ENCODE results near the gene ADAT3. TPM values are rescaled to one million over a fixed set of nuclear protein-coding genes. Genes with fewer than 3 reads are reported as not detected.

ADAT3 gene
- total RNA-seq, 1 experiment from 2014 or later: 12.6 TPM

- H3K36me3 ChIP-seq (ENCODE audit: control insufficient read depth, insufficient read depth, low read length): no peaks in the 10 kb centered on the region; the same call in 1 of the 2 replicates
These were observed 40.7 kb downstream of the ADAT3 start for GRCh38 chr19:1945899-1946298.

GRCh38 chr19:1947651-1948209, 42.5 kb downstream of the ADAT3 start:
- Mint-ChIP-seq H3K36me3 (ENCODE audit: insufficient read depth, unreplicated experiment) (peaks cover 21% of the 10 kb centered on the region), H3K9me3 (ENCODE audit: unreplicated experiment) (no peaks in the 10 kb centered on the region), H3K27me3 (ENCODE audit: insufficient read depth, unreplicated experiment) (no peaks in the 10 kb centered on the region), H3K4me1 (ENCODE audit: low read depth, unreplicated experiment) (no peaks in the 10 kb centered on the region), H3K27ac (ENCODE audit: unreplicated experiment) (no peak overlapping the region), H3K4me3 (ENCODE audit: unreplicated experiment) (no peak overlapping the region)
- Histone ChIP-seq H3K27me3 (replicated peaks; ENCODE audit: control insufficient read depth, insufficient read depth, low read length) (no peaks in the 10 kb centered on the region), H3K36me3 (ENCODE audit: control insufficient read depth, insufficient read depth, low read length) (no peaks in the 10 kb centered on the region; the same call in 1 of the 2 replicates), H3K4me3 (ENCODE audit: low read depth, low read length) (no peak overlapping the region), H3K9me3 (no peaks in the 10 kb centered on the region), H3K4me1 (no peaks in the 10 kb centered on the region)
- ChIA-PET CTCF (no interaction called here), POLR2A (no interaction called here)
- BruUV-seq (replicated peaks): no TSS peak
- DNase-seq: no peak
- intact Hi-C loops (cut with micrococcal nuclease; ENCODE audit: unreplicated experiment): no loop called here
- no peak for TF ChIP-seq CTCF (IDR thresholded peaks at IDR 0.05; ENCODE audit: insufficient read depth in 1 of 2, low read depth in 1 of 2, low read length in 1 of 2, severe bottlenecking in 1 of 2, unreplicated experiment in 1 of 2)

More at GRCh38 chr19:1945899-1946298, 40.7 kb downstream of the ADAT3 start:
- CTCF ChIA-PET: interaction anchor here (0.7 to 1.0 kb wide), 3 partner anchors 18 to 452 kb away, joined by 3 to 5 read pairs (median 3); no protein-coding TSS in a partner anchor
- TF ChIP-seq CTCF (IDR thresholded peaks at IDR 0.05; ENCODE audit: insufficient read depth in 1 of 2, low read depth in 1 of 2, low read length in 1 of 2, severe bottlenecking in 1 of 2, unreplicated experiment in 1 of 2): peak; percentile 47 to 58
- no peak overlapping the region for H3K4me3 Mint-ChIP-seq (ENCODE audit: unreplicated experiment)
- no TSS peak for BruUV-seq (replicated peaks)
- H3K4me1 Mint-ChIP-seq (ENCODE audit: low read depth, unreplicated experiment): no peaks in the 10 kb centered on the region
- peaks cover 16% of the 10 kb centered on the region for H3K36me3 Mint-ChIP-seq (ENCODE audit: insufficient read depth, unreplicated experiment)
- intact Hi-C loops (cut with micrococcal nuclease; ENCODE audit: unreplicated experiment): no loop called here
- H3K27me3 ChIP-seq (replicated peaks; ENCODE audit: control insufficient read depth, insufficient read depth, low read length): no peaks in the 10 kb centered on the region
- H3K9me3 Mint-ChIP-seq (ENCODE audit: unreplicated experiment): no peaks in the 10 kb centered on the region
- H3K27me3 Mint-ChIP-seq (ENCODE audit: insufficient read depth, unreplicated experiment): no peaks in the 10 kb centered on the region
- no peaks in the 10 kb centered on the region for H3K9me3 ChIP-seq
- no peak overlapping the region for H3K4me3 ChIP-seq (ENCODE audit: low read depth, low read length)
- DNase-seq: peak; percentile 53 to 62
- H3K4me1 ChIP-seq: no peaks in the 10 kb centered on the region
- POLR2A ChIA-PET: no interaction called here
- H3K27ac Mint-ChIP-seq (ENCODE audit: unreplicated experiment): no peak overlapping the region

- Mint-ChIP-seq H3K9me3 (ENCODE audit: unreplicated experiment) (no peaks in the 10 kb centered on the region), H3K36me3 (ENCODE audit: insufficient read depth, unreplicated experiment) (peaks cover 21% of the 10 kb centered on the region), H3K4me1 (ENCODE audit: low read depth, unreplicated experiment) (no peaks in the 10 kb centered on the region), H3K4me3 (ENCODE audit: unreplicated experiment) (no peak overlapping the region), H3K27ac (ENCODE audit: unreplicated experiment) (no peak overlapping the region), H3K27me3 (ENCODE audit: insufficient read depth, unreplicated experiment) (no peaks in the 10 kb centered on the region)
- Histone ChIP-seq H3K27me3 (replicated peaks; ENCODE audit: control insufficient read depth, insufficient read depth, low read length) (no peaks in the 10 kb centered on the region), H3K4me1 (no peaks in the 10 kb centered on the region), H3K9me3 (no peaks in the 10 kb centered on the region), H3K4me3 (ENCODE audit: low read depth, low read length) (no peak overlapping the region), H3K36me3 (ENCODE audit: control insufficient read depth, insufficient read depth, low read length) (no peaks in the 10 kb centered on the region; the same call in 1 of the 2 replicates)
- CTCF ChIA-PET: no interaction called here
- POLR2A ChIA-PET: no interaction called here
- BruUV-seq (replicated peaks): no TSS peak
- no peak for DNase-seq
- intact Hi-C loops (cut with micrococcal nuclease; ENCODE audit: unreplicated experiment): no loop called here
- no peak for TF ChIP-seq CTCF (IDR thresholded peaks at IDR 0.05; ENCODE audit: insufficient read depth in 1 of 2, low read depth in 1 of 2, low read length in 1 of 2, severe bottlenecking in 1 of 2, unreplicated experiment in 1 of 2)
These were observed 44.3 kb downstream of the ADAT3 start for GRCh38 chr19:1949304-1950101.

All from Caco-2 (cell line).